K562 (cell line): ENCODE results near the gene BBLN. TPM values are rescaled to one million over a fixed set of nuclear protein-coding genes. Genes with fewer than 3 reads are reported as not detected.

Experiments used
- ATAC-seq: fragments of 200-7000 bp; cut with Tn5 transposase; 3 replicates; pipeline ENCODE4 v1.9.1; 2020; ENCODE audit warnings: moderate library complexity
- BruUV-seq: library from RNA; stranded (reverse); fragments of 400-500 nt; replicated peaks from 2 replicates; lab custom pipeline; 2021; lab: Mats Ljungman, UMichigan
- CTCF ChIA-PET: fragments of 300-600 bp; formaldehyde crosslinking; extraction: SDS; loops from one replicate; lab custom pipeline; 2021; ENCODE audit warnings: low intra/inter-chr PET ratio; lab: Yijun Ruan, JAX
- POLR2A ChIA-PET: fragments of 300-600, 350-650 bp; sonication (Branson Sonifier 250); formaldehyde crosslinking; extraction: SDS; loops from one replicate; lab custom pipeline; 2021; ENCODE audit warnings: antibody characterized with exemption, inconsistent platforms; lab: Yijun Ruan, JAX
- DNase-seq, 4 experiments: peaks; one replicate each; pipeline versions ENCODE4 v3.0.0 to v3.0.0-alpha.2; 2011 to 2018; ENCODE audit warnings: low spot score in 3 of 4, mixed read lengths in 3 of 4; ENCODE audit errors: extremely low read depth in 1 of 4
- FAIRE-seq: peaks from 2 replicates; lab custom pipeline; 2011; peaks lifted over from hg19 to GRCh38; lab: Jason Lieb, UNC
- H2AFZ ChIP-seq: 2 replicates; pipeline ENCODE4 v1.6.0; 2011; ENCODE audit warnings: low read depth, low read length, control low read depth, inconsistent platforms
- H3K27ac ChIP-seq: fragments of 200-600 bp; 3 replicates; pipeline ENCODE4 v1.8.0; 2011; ENCODE audit warnings: low read depth, mild to moderate bottlenecking, control low read depth, inconsistent platforms, low read length, moderate library complexity, mixed read lengths; ENCODE audit errors: extremely low read depth
- H3K27me3 ChIP-seq, 2 experiments: fragments of 300-600 bp in 1 of 2; 2 replicates in 1 of 2; 3 replicates in 1 of 2; pipeline versions ENCODE4 v1.6.0 to v1.8.0; 2011; ENCODE audit warnings: inconsistent platforms in 2 of 2, low read length in 2 of 2, mild to moderate bottlenecking in 1 of 2, mixed read lengths in 1 of 2, moderate library complexity in 1 of 2; ENCODE audit not compliant: control insufficient read depth in 2 of 2, insufficient read depth in 2 of 2
- H3K36me3 ChIP-seq: fragments of 300-600 bp; 3 replicates; pipeline ENCODE4 v1.8.0; 2011; ENCODE audit warnings: mild to moderate bottlenecking, low read length, inconsistent platforms; ENCODE audit not compliant: control insufficient read depth, insufficient read depth
- H3K4me1 ChIP-seq, 2 experiments: fragments of 200-600 bp in 1 of 2; replicated peaks in 1 of 2; 2 replicates in 1 of 2; 3 replicates in 1 of 2; pipeline versions ENCODE4 v1.5.1 to v1.8.0; 2011; ENCODE audit warnings: inconsistent platforms in 2 of 2, low read length in 2 of 2, mild to moderate bottlenecking in 1 of 2, mixed read lengths in 1 of 2, moderate library complexity in 1 of 2; ENCODE audit not compliant: control insufficient read depth in 2 of 2, insufficient read depth in 2 of 2
- H3K4me2 ChIP-seq: 2 replicates; pipeline ENCODE4 v1.6.1; 2011; ENCODE audit warnings: low read length, control low read depth, inconsistent platforms, mixed read lengths; ENCODE audit not compliant: insufficient read depth
- H3K4me3 ChIP-seq: fragments of 200-600 bp; sonication (generic), shearing (Covaris generic); 2 replicates; pipeline ENCODE4 v1.5.1; 2016; ENCODE audit warnings: control low read depth, inconsistent platforms
- H3K79me2 ChIP-seq: fragments of 200-600 bp; 3 replicates; pipeline ENCODE4 v1.8.0; 2011; ENCODE audit warnings: low read length, inconsistent platforms; ENCODE audit not compliant: control insufficient read depth, insufficient read depth
- H3K9ac ChIP-seq, 2 experiments: 2 replicates each; pipeline versions ENCODE4 v1.6.0 to v1.6.1; 2011; ENCODE audit warnings: low read depth in 2 of 2, low read length in 2 of 2, control low read depth in 1 of 2, inconsistent platforms in 1 of 2, mild to moderate bottlenecking in 1 of 2, mixed read lengths in 1 of 2; ENCODE audit not compliant: insufficient read depth in 1 of 2
- H3K9me1 ChIP-seq: one replicate; pipeline ENCODE4 v1.6.0; 2011; ENCODE audit warnings: inconsistent platforms, mild to moderate bottlenecking, low read length, moderate library complexity; ENCODE audit not compliant: control insufficient read depth, insufficient read depth
- H3K9me3 ChIP-seq: replicated peaks from 2 replicates; pipeline ENCODE4 v1.5.1; 2011; ENCODE audit warnings: low read depth, low read length, inconsistent platforms; ENCODE audit not compliant: control insufficient read depth, insufficient read depth
- H4K20me1 ChIP-seq: replicated peaks from 2 replicates; pipeline ENCODE4 v1.6.1; 2011; ENCODE audit warnings: low read length, inconsistent platforms, mixed read lengths; ENCODE audit not compliant: control insufficient read depth, insufficient read depth
- ARID1B ChIP-seq: fragments of 450-650 bp; IDR thresholded peaks from 2 replicates; pipeline ENCODE4 v1.6.1; 2016; ENCODE audit warnings: antibody characterized with exemption, mild to moderate bottlenecking, inconsistent platforms
- CHD2 ChIP-seq: IDR thresholded peaks from 2 replicates; pipeline ENCODE4 v1.6.1; 2011; ENCODE audit warnings: low read depth, low read length
- DEAF1 ChIP-seq: fragments of 450-650 bp; formaldehyde crosslinking; IDR thresholded peaks from 2 replicates; pipeline ENCODE4 v1.4.0; 2020; ENCODE audit warnings: mild to moderate bottlenecking, moderate library complexity
- FOS ChIP-seq: IDR thresholded peaks from 3 replicates; pipeline ENCODE4 v1.6.1; 2011; ENCODE audit not compliant: insufficient read length; ENCODE audit errors: extremely low read depth
- GATAD2A ChIP-seq: fragments of 450-650 bp; IDR thresholded peaks from 2 replicates; pipeline ENCODE4 v1.6.1; 2017
- SMARCA4 ChIP-seq: fragments of 450-650 bp; IDR thresholded peaks from 2 replicates; pipeline ENCODE4 v1.6.1; 2016
- SMARCE1 ChIP-seq: fragments of 450-650 bp; IDR thresholded peaks from 2 replicates; pipeline ENCODE4 v1.7.1; 2016; ENCODE audit warnings: mild to moderate bottlenecking
- ZBTB7A ChIP-seq: IDR thresholded peaks from 2 replicates; pipeline ENCODE4 v1.6.1; 2011; ENCODE audit warnings: low read depth, mild to moderate bottlenecking, low read length, moderate library complexity, borderline replicate concordance; ENCODE audit not compliant: control insufficient read depth
- ZKSCAN8 ChIP-seq: fragments of 200-800 bp; sonication (Bioruptor generic); IDR thresholded peaks from 2 replicates; pipeline ENCODE4 v1.6.1; 2016; ENCODE audit warnings: missing genetic modification characterization, missing compliant biosample characterization
- ZNF217 ChIP-seq: sonication (generic); formaldehyde crosslinking; IDR thresholded peaks from 2 replicates; pipeline ENCODE4 v1.8.0; 2022; ENCODE audit warnings: mild to moderate bottlenecking, missing genetic modification reagents
- WGBS: fragments of 100-300 bp; shearing (Covaris generic); methylation state at CpG from one replicate; pipeline ENCODE4 v1.1.6; 2016; ENCODE audit warnings: low coverage, mixed read lengths; ENCODE audit not compliant: insufficient coverage; ENCODE audit errors: missing lambda C conversion rate; 5-methylcytosine and 5-hydroxymethylcytosine counted together
- in situ Hi-C: fragments of 300-500 bp; cut with MboI; formaldehyde crosslinking; loops from 4 replicates; pipeline ENCODE4 v1.15.0; 2018; ENCODE audit warnings: inconsistent platforms, mixed read lengths
- intact Hi-C: fragments of 100-400 bp; cut with micrococcal nuclease; formaldehyde crosslinking; loops from 2 replicates; pipeline ENCODE4 v1.14.2; 2022
- polyA plus RNA-seq, 8 experiments: library from polyadenylated mRNA; depleted of rRNA in 4 of 8; stranded (reverse) in 5 of 8; unstranded in 3 of 8; fragments of >200 nt; fragmentation: Nextera tagmentation in 2 of 8; fragmentation: Illumina TruSeq in 1 of 8; extraction: Ambion mirVana in 2 of 8; extraction: Trizol in 1 of 8; gene quantifications; 2 replicates each; pipeline versions ENCODE4 v1.2.1 to v1.2.3, GENCODE V29; 2011 to 2014; ENCODE audit warnings: inconsistent platforms in 1 of 8, missing spikeins in 1 of 8
- total RNA-seq, 7 experiments: library from RNA; depleted of rRNA in 6 of 7; stranded (reverse); fragments of >200 nt in 6 of 7; fragmentation: Illumina TruSeq in 2 of 7; extraction: Trizol in 2 of 7; gene quantifications; 2 replicates each; pipeline versions ENCODE4 v1.2.1 to v1.2.3, GENCODE V29; 2011 to 2021; ENCODE audit warnings: low replicate concordance in 1 of 7
- TF ChIP-seq, protein P1 (sequence below): sonication (generic); formaldehyde crosslinking; IDR thresholded peaks from 2 replicates; pipeline ENCODE4 v1.8.1; 2023; ENCODE audit warnings: mild to moderate bottlenecking, missing genetic modification reagents, moderate library complexity

The BBLN gene
- total and polyA plus RNA-seq, 9 of the 15 experiments (the other 6 are each of a cell fraction or from before 2014, with no cell fraction given): 4.2 to 331 (median 87.1) TPM

- BruUV-seq: no TSS peak
- intact Hi-C loops: loop anchor here (10.0 kb wide), 2 partner anchors 70 to 150 kb away; partner anchors contain the start of genes CIZ1, GOLGA2 and SWI5
These were observed 35.6 kb upstream of the BBLN start for GRCh38 chr9:128124451-128124850.

GRCh38 chr9:128124873-128125579, 35.0 kb upstream of the BBLN start:
- FAIRE-seq (peak; percentile 88), DNase-seq (peak in 2 of 4 experiments; percentile 56 to 85), ATAC-seq (peak; percentile 47)
- Histone ChIP-seq H2AFZ (no peak overlapping the region), H3K4me3 (0 out of 2 replicates have a peak overlapping the region, but pooled peaks have one; percentile 98), H3K27ac (no peak overlapping the region), H3K9ac (peak overlapping the region in 1 of 2 experiments; percentile 99; a peak in 1 of 4 replicates), H3K9me3 (no peaks in the 10 kb centered on the region), H3K36me3 (peaks cover 60% of the 10 kb centered on the region), H3K79me2 (peaks cover 38% of the 10 kb centered on the region), H3K27me3 (no peaks in the 10 kb centered on the region), H4K20me1 (peaks cover 8% of the 10 kb centered on the region; the same call in 1 of the 2 replicates), H3K9me1 (no peaks in the 10 kb centered on the region), H3K4me2 (peak overlapping the region; percentile 95), H3K4me1 (peaks cover 10 to 57% of the 10 kb centered on the region in 2 experiments)
- POLR2A ChIA-PET: interaction anchor here (0.6 to 1.0 kb wide), 5 partner anchors 9 to 216 kb away, joined by 3 to 7 read pairs (median 3); no protein-coding TSS in a partner anchor
- in situ Hi-C loops (no loop called here), intact Hi-C loops (loop anchor here (1.0 to 10.0 kb wide), 4 partner anchors 70 to 287 kb away; partner anchors contain the start of genes CIZ1, GOLGA2 and SWI5)
- 46% methylated on average over 11 of the region's 16 CpGs for WGBS
- CTCF ChIA-PET: interaction anchor here (0.6 to 0.7 kb wide), 3 partner anchors 19 to 430 kb away, joined by 3 read pairs; no protein-coding TSS in a partner anchor
- BruUV-seq: no TSS peak
- TF ChIP-seq CHD2 (0 out of 2 replicates have a peak, but pooled peaks have one; percentile 12), FOS (no peak), ARID1B (0 out of 2 replicates have a peak, but pooled peaks have one; percentile 11), ZKSCAN8 (CRISPR knock-in tag) (no peak; the same call in 1 of the 2 replicates), SMARCA4 (0 out of 2 replicates have a peak, but pooled peaks have one; percentile 23), SMARCE1 (no peak), ZBTB7A (no peak), DEAF1 (peak; percentile 31; the same call in 1 of the 2 replicates), ZNF217 (CRISPR knock-in tag) (no peak)
- TF ChIP-seq, protein P1, sequence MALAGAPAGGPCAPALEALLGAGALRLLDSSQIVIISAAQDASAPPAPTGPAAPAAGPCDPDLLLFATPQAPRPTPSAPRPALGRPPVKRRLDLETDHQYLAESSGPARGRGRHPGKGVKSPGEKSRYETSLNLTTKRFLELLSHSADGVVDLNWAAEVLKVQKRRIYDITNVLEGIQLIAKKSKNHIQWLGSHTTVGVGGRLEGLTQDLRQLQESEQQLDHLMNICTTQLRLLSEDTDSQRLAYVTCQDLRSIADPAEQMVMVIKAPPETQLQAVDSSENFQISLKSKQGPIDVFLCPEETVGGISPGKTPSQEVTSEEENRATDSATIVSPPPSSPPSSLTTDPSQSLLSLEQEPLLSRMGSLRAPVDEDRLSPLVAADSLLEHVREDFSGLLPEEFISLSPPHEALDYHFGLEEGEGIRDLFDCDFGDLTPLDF (CRISPR knock-in tag): no peak

More at GRCh38 chr9:128124451-128124850, 35.6 kb upstream of the BBLN start:
- Histone ChIP-seq H2AFZ (no peak overlapping the region), H3K4me2 (no peak overlapping the region), H3K27ac (no peak overlapping the region), H3K9me3 (no peaks in the 10 kb centered on the region), H3K9me1 (no peaks in the 10 kb centered on the region), H3K36me3 (peaks cover 60% of the 10 kb centered on the region), H3K4me1 (peaks cover 10 to 57% of the 10 kb centered on the region in 2 experiments), H3K27me3 (no peaks in the 10 kb centered on the region), H4K20me1 (peaks cover 8% of the 10 kb centered on the region; the same call in 1 of the 2 replicates), H3K79me2 (peaks cover 38% of the 10 kb centered on the region)
- POLR2A ChIA-PET: interaction anchor here (0.6 to 1.0 kb wide), 4 partner anchors 8 to 217 kb away, joined by 3 to 7 read pairs (median 4); no protein-coding TSS in a partner anchor
- DNase-seq (no peak), ATAC-seq (no peak)
- in situ Hi-C loops: no loop called here
- 82% methylated on average over 7 of the region's 8 CpGs for WGBS
- CTCF ChIA-PET: interaction anchor here (0.6 to 0.7 kb wide), 3 partner anchors 20 to 431 kb away, joined by 3 read pairs; no protein-coding TSS in a partner anchor
- TF ChIP-seq GATAD2A: no peak
- TF ChIP-seq, all 486 proteins: peak for 0
- Histone ChIP-seq H3K9ac (no peak overlapping the region), H3K4me3 (no peak overlapping the region)
- no peak for FAIRE-seq
